Adipose tissue (tissue), 3 donors: Measurements from ENCODE around the gene PDGFC. TPM values are rescaled to one million over a fixed set of nuclear protein-coding genes. Genes with fewer than 3 reads are reported as not detected.
"Not testable (repeated sequence)": the region's sequence is repeated elsewhere in the genome, so short reads cannot be mapped to it uniquely, and the experiment has no call there.

Source experiments
- H3K27ac ChIP-seq: one replicate; pipeline ENCODE4 v1.5.1; 2013; ENCODE audit warnings: low read depth, low read length
- WGBS, 3 donors: extraction: QIAGEN DNeasy Blood & Tissue Kit; methylation state at CpG; one replicate each; pipeline ENCODE4 v1.1.7; 2013; 5-methylcytosine and 5-hydroxymethylcytosine counted together
- polyA plus RNA-seq, 3 donors: library from polyadenylated mRNA; stranded (reverse); fragments of 200-250 nt; gene quantifications; one replicate each; pipeline ENCODE4 v1.2.3, GENCODE V29; 2013
- donor health status: healthy with polysubstance abuse.
- donor health status: Bipolar disorder and iron deficiency.
- donor health status: healthy.

The PDGFC gene
- polyA plus RNA-seq, 3 donors: 4.4 to 17.2 (median 6.5) TPM

- 91 to 100% (median 98%) methylated on average over 1 of the region's 1 CpG for WGBS, 3 donors
- no peak overlapping the region for H3K27ac ChIP-seq
These were observed 86.2 kb downstream of the PDGFC start for GRCh38 chr4:156885374-156885773.

DNA sequence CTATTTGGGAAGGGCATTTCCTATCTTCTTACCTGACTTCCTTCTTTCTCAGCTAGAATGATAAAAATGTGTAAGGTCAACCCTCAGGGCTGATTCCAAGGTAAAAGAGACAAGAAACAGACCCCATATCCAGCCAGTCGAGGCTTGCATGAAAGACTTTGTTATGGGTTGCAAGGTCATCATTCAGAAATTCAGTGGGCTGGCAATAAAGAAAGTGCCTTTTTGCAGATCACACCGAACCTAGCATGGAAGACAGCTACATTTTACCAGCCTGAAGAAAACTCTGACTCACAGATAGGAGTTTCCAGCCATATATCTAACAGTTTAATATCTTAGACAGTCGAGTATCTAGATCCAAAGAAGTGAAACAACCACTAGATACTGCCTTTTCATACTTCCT is 87.4 kb downstream of the PDGFC start:
- no peak overlapping the region for H3K27ac ChIP-seq
- 45 to 67% (median 62%) methylated on average over 3 of the region's 3 CpGs for WGBS, 3 donors

DNA sequence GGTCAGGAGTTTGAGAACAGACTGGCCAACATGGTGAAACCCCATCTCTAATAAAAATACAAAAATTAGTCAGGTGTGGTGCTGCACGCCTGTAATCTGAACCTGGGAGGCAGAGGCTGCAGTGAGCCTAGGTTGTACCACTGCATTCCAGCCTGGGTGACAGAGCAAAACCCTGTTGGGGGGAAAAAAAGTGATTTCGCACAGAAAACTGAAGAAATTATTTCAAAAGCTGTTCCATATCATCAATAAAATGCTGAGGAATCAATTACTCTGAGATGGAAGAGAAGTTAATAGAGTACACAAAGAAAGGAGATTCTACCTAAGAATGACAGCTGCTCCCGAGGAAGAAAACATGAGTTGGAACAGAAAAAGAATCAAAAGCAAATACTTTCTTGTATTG is 95.9 kb downstream of the PDGFC start:
- WGBS, 3 donors: 89 to 98% (median 92%) methylated on average over 3 of the region's 3 CpGs
- no peak overlapping the region for H3K27ac ChIP-seq

GRCh38 chr4:156875055-156875454 is 96.5 kb downstream of the PDGFC start:
- no peak overlapping the region for H3K27ac ChIP-seq
- 93 to 100% (median 97%) methylated on average over 1 of the region's 1 CpG for WGBS, 3 donors

DNA sequence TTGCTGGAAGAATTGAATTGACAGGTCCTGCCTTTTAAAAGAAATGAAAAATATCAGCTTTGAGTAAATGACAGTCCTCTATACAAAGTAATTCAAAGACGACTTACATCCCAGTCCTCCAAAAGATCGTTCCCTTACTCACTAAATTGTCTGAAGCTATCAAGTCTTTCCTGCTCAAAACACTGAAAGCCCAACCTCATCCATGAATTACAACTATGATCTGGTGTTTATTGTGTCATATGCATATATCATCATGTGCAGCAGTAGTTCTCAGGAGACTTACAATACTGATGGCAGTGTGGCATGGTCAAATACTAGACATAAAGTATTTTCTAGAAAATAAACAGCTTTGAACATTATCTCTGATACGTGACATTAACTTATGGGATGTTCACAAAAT is 97.8 kb downstream of the PDGFC start:
- WGBS, 3 donors: 83 to 97% (median 86%) methylated on average over 3 of the region's 3 CpGs

GRCh38 chr4:156870861-156871260 is 100.7 kb downstream of the PDGFC start:
- 75 to 91% (median 84%) methylated on average over 3 of the region's 3 CpGs for WGBS, 3 donors
- H3K27ac ChIP-seq: no peak overlapping the region

More for the DNA sequence above, 97.8 kb downstream of the PDGFC start:
- H3K27ac ChIP-seq: no peak overlapping the region

DNA sequence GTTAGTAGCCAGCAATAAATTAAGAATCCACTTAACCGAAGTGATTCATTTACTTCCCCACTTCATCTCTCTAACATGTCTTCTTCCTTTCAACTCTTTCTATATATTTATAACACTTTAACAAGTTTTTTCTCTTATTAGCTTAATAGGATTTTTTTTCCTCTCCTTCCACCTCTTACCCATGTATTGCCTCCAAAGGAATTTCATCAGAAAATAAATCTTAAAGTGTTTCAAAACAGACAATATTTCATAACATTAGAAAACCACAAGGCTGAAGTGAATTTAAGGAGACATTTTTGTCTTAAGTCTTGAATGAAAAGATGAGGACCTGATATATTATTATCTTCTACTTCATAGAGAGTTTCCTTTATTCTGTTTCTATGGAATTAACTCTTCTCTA is 101.5 kb downstream of the PDGFC start:
- no peak overlapping the region for H3K27ac ChIP-seq
- 48 to 84% (median 50%) methylated on average over 1 of the region's 1 CpG for WGBS, 3 donors

GRCh38 chr4:156866088-156866487 is 105.5 kb downstream of the PDGFC start:
- 84 to 100% (median 95%) methylated on average over 1 to 2 of the region's 2 CpGs for WGBS, 3 donors
- H3K27ac ChIP-seq: not testable (repeated sequence)

DNA sequence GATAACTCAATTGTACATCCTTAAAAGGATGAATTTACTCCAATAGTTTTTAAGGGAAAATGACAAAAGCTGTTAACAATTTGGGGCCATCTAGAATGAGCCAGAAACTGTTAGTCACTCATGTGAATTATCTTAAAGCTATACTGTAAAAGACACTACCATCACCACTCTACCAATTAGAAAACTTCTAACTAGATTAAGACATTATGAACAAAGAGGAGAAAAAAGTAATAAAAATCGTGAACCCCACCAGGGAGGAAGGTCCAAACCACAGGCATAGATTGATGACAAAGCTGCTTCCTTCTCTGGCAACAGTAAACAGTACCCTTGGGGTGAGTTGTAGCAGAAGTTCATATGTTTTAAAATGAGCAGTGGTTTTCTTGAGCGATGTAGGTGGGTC is 106.1 kb downstream of the PDGFC start:
- WGBS, 3 donors: 40 to 86% (median 57%) methylated on average over 2 of the region's 2 CpGs

DNA sequence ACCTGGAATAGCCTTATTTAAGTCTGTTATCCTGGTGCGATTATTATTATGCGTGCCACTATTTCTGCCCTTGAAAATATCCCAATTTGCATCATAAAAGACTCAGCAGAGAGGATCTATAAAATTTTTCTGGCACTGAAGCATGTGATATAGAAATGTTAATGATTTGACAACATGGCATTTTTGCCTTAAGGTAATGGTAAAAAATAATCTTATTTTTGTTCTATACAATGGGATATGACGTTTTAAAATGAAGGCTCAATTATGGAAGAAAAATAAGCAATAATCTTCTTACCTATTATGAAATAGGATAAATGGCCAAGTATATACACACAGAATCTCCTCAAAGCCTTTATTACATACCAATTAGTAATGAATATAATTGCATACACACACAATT is 113.5 kb downstream of the PDGFC start:
- 96 to 97% (median 97%) methylated on average over 3 of the region's 3 CpGs for WGBS, 3 donors
- no peak overlapping the region for H3K27ac ChIP-seq

More for the DNA sequence above, 106.1 kb downstream of the PDGFC start:
- H3K27ac ChIP-seq: no peak overlapping the region

GRCh38 chr4:156838761-156839160 is 132.8 kb downstream of the PDGFC start:
- H3K27ac ChIP-seq: no peak overlapping the region
- WGBS, 3 donors: 94 to 96% (median 94%) methylated on average over 5 of the region's 5 CpGs

DNA sequence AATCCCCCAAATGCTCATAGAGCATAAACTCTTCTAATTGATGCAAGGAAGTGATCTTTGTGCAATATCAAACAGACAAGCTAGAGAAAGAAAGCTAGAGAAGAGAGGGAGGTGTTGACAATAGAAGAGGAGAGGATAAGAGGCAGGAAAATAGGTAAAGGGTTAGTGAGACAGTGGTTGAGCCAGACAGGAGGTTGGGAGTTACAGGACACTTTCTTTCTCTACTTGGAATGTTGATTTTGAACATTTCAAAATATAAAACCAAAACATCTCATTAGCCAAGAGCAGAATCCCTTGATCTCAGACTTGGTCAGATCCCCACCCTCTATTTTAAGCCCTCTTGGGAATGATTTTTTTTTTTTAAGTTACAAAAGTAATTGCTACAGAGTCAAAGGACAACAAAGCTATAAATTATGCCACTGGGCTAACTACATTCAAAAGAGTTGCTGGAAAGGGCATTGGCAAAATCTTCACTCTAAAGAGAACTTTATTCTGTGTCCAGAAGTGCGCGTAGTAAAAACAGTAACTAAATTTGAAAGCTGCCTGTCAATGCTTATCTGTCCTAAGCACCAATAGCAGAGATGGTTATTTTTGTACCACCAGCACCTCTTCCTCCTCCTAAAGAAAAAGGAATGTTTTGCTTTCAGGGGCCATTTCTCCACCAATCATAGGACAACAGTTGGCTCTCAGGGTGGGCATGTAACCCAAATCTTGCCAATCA is 133.8 kb downstream of the PDGFC start:
- no peak overlapping the region for H3K27ac ChIP-seq
- WGBS, 3 donors: 77 to 87% (median 82%) methylated on average over 2 of the region's 2 CpGs

- no peak overlapping the region for H3K27ac ChIP-seq
- 94 to 96% (median 94%) methylated on average over 3 of the region's 3 CpGs for WGBS, 3 donors
These were observed 138.7 kb downstream of the PDGFC start for GRCh38 chr4:156832886-156833285.

DNA sequence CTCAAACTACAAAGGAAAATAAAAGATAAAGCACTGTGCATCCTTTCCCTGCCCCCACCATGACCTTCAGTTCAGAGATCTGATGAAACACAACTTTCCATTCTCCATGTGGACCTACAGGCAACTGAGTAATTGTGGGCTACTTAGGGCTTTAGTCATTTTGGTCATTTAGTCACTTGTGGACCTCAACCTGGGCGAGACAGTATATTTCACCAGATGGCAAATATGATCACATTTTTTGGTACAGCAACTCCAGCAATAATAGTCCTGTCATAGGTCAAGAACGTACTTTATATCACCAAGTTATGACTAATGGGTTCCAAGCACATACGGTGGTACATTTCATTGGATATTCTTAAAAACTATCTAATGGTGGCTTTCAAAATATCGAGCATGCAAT is 141.2 kb downstream of the PDGFC start:
- 91 to 94% (median 92%) methylated on average over 4 of the region's 4 CpGs for WGBS, 3 donors
- no peak overlapping the region for H3K27ac ChIP-seq

- WGBS, 3 donors: 39 to 80% (median 45%) methylated on average over 4 of the region's 4 CpGs
- H3K27ac ChIP-seq: no peak overlapping the region
These were observed 142.3 kb downstream of the PDGFC start for GRCh38 chr4:156829201-156829873.

DNA sequence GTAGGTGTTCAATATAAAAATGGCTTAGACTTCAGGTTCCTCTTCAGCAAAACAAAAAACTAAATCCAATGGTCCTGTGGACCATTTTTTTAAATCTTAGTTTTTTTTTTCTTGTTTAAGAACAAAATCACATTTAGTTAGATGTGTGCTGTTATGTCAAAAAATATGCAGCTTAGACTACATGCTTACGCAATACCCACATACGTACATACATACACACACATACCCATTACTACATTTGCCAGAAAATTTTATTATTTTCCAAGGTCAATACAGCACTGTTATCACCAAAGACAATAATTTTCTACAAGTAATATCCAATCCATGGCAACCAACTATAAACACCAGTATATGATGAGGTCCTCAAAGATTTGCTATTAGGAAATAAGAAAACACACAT is 144.1 kb downstream of the PDGFC start:
- WGBS, 3 donors: 82 to 84% (median 82%) methylated on average over 2 of the region's 2 CpGs
- H3K27ac ChIP-seq: no peak overlapping the region

DNA sequence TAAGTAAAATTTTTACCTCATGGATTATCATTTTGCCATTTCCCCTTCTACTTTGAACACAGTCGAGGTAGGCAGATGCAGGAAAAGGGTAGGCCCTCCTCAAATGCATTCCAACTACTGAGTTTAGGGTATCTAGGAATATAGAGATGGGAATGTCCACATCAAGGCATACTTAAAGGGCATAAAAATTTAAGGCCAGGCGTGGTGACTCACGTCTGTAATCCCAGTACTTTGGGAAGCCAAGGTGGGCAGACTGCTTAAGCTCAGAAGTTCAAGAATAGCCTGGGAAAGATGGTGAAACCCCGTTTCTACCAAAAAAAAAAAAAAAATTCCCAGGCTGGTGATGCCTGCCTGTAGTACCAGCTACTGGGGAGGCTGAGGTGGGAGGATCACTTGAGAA is 146.5 kb downstream of the PDGFC start:
- WGBS, 3 donors: 83 to 91% (median 86%) methylated on average over 4 of the region's 4 CpGs
- H3K27ac ChIP-seq: no peak overlapping the region

DNA sequence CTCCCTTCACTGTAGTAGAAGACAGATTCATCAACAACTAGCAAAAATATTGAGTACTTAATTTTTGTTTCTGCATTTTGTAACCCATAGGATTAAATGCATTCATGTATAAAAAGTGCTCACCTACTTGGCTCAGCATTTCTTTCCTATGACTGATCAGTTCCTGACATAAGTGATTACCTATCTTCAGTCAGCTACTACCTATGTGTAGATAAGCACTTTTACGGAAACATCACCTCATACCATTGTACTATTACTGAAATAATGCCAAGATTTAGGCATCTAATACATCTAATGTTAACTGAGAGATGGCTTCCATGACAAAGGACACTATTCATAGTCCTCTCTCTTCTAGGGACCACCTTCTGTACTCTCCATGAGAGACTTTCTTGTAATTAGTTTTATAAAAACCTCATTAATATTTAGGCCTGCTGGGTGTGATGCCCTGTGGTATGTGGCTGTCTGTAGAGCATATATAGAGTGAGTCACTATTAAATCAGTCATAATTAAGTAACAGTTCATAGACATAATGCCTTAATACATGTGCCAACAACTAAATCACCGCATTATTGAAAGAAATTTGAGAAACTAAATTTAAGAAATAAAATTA is 147.0 kb downstream of the PDGFC start:
- no peak overlapping the region for H3K27ac ChIP-seq
- WGBS, 3 donors: 72 to 96% (median 94%) methylated on average over 2 of the region's 2 CpGs

DNA sequence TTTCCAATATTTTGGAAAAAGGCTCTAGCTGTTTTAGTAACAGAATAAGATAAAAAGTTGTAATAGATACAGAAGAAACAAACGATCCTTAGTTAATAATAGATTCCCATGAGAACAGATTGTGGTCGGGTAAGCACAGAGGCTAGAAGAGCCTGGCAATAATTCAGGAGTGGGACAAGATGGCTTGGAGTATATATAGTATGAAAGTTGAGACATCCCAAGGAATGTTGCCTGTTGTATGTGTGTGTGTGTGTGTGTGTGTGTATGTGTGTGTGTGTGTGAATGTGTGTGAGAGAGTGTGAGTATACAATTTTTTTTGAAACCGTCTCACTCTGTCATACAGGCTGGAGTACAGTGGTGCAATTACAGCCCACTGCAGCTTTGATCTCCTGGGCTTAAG is 150.7 kb downstream of the PDGFC start:
- no peak overlapping the region for H3K27ac ChIP-seq
- 48 to 70% (median 62%) methylated on average over 3 of the region's 3 CpGs for WGBS, 3 donors

DNA sequence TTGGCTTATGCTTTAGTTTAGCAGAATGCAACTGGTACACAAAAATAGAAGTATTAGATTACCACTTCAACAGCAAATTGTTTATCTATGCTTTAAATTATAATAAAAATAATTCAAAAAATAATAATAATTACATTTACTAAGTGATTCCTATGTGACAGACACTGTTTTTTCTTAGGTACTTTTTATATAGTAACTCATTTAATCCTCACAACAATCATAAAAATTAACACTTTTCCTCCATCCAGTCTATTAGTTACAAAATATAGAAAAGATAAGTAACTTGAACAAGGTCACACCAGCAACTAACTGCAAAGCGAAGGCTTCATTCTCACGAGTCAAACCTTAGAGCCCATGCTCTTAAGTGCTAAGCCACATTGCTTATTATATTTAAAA is 155.2 kb downstream of the PDGFC start:
- 69 to 92% (median 83%) methylated on average over 2 of the region's 2 CpGs for WGBS, 3 donors
- no peak overlapping the region for H3K27ac ChIP-seq
